Dendritic cell treated with granulocyte-macrophage colony-stimulating factor and Interleukin-4, amounts not matched to agents 40 ng/mL and 50 ng/mL, for 4 days (primary cell): ENCODE results near the gene MT1H.
"Not testable (repeated sequence)": the region's sequence is repeated elsewhere in the genome, so short reads cannot be mapped to it uniquely, and the experiment has no call there.

Experiments
- H3K27ac Mint-ChIP-seq: one replicate; pipeline ENCODE4 v1.8.0; 2022; ENCODE audit warnings: mild to moderate bottlenecking, mixed read lengths
- H3K27me3 Mint-ChIP-seq: one replicate; pipeline ENCODE4 v1.8.0; 2022; ENCODE audit warnings: mild to moderate bottlenecking, mixed read lengths
- H3K36me3 Mint-ChIP-seq: one replicate; pipeline ENCODE4 v1.8.0; 2022; ENCODE audit warnings: low read depth, mixed read lengths
- H3K4me1 Mint-ChIP-seq: one replicate; pipeline ENCODE4 v1.8.0; 2022; ENCODE audit warnings: low read depth, mixed read lengths
- H3K4me3 Mint-ChIP-seq: one replicate; pipeline ENCODE4 v1.8.0; 2022; ENCODE audit warnings: mild to moderate bottlenecking, moderate library complexity, mixed read lengths
- H3K9me3 Mint-ChIP-seq: one replicate; pipeline ENCODE4 v1.8.0; 2022; ENCODE audit warnings: mixed read lengths
- intact Hi-C: fragments of 100-400 bp; cut with micrococcal nuclease; formaldehyde crosslinking; loops from one replicate; pipeline ENCODE4 v1.15.0; 2022

The MT1H gene

GRCh38 chr16:56697456-56698155 is 28.0 kb downstream of the MT1H start:
- Mint-ChIP-seq H3K4me1 (no peaks in the 10 kb centered on the region), H3K9me3 (no peaks in the 10 kb centered on the region), H3K27me3 (peaks cover 5% of the 10 kb centered on the region), H3K4me3 (no peak overlapping the region), H3K27ac (no peak overlapping the region), H3K36me3 (no peaks in the 10 kb centered on the region)
- intact Hi-C loops = no loop called here

GRCh38 chr16:56700195-56700594 is 30.6 kb downstream of the MT1H start:
- no peaks in the 10 kb centered on the region for H3K9me3 Mint-ChIP-seq

GRCh38 chr16:56700631-56701030 is 31.0 kb downstream of the MT1H start:
- Mint-ChIP-seq H3K4me1 (no peaks in the 10 kb centered on the region), H3K36me3 (no peaks in the 10 kb centered on the region), H3K9me3 (no peaks in the 10 kb centered on the region), H3K27ac (no peak overlapping the region), H3K4me3 (no peak overlapping the region), H3K27me3 (peaks cover 5% of the 10 kb centered on the region)
- intact Hi-C loops = loop anchor here (5.0 kb wide), 1 partner anchor 188 kb away; no protein-coding TSS in a partner anchor

More at GRCh38 chr16:56700195-56700594, 30.6 kb downstream of the MT1H start:
- no peaks in the 10 kb centered on the region for H3K4me1 Mint-ChIP-seq
- H3K4me3 Mint-ChIP-seq = no peak overlapping the region
- peaks cover 5% of the 10 kb centered on the region for H3K27me3 Mint-ChIP-seq
- intact Hi-C loops = loop anchor here (5.0 kb wide), 1 partner anchor 188 kb away; no protein-coding TSS in a partner anchor
- H3K27ac Mint-ChIP-seq = no peak overlapping the region
- H3K36me3 Mint-ChIP-seq = no peaks in the 10 kb centered on the region

- no peaks in the 10 kb centered on the region for H3K9me3 Mint-ChIP-seq
- H3K27ac Mint-ChIP-seq = no peak overlapping the region
- no peaks in the 10 kb centered on the region for H3K36me3 Mint-ChIP-seq
- peaks cover 5% of the 10 kb centered on the region for H3K27me3 Mint-ChIP-seq
- no peaks in the 10 kb centered on the region for H3K4me1 Mint-ChIP-seq
- intact Hi-C loops = loop anchor here (5.0 kb wide), 1 partner anchor 189 kb away; no protein-coding TSS in a partner anchor
- H3K4me3 Mint-ChIP-seq = no peak overlapping the region
Measured at GRCh38 chr16:56701534-56701933, 31.9 kb downstream of the MT1H start.

- no peak overlapping the region for H3K27ac Mint-ChIP-seq
- intact Hi-C loops = loop anchor here (1.0 to 5.0 kb wide), 3 partner anchors 102 to 191 kb away; no protein-coding TSS in a partner anchor
- H3K4me1 Mint-ChIP-seq = no peaks in the 10 kb centered on the region
- H3K36me3 Mint-ChIP-seq = no peaks in the 10 kb centered on the region
- H3K4me3 Mint-ChIP-seq = no peak overlapping the region
- H3K27me3 Mint-ChIP-seq = peaks cover 3% of the 10 kb centered on the region
- no peaks in the 10 kb centered on the region for H3K9me3 Mint-ChIP-seq
Measured at GRCh38 chr16:56702836-56703235, 33.2 kb downstream of the MT1H start.

- H3K36me3 Mint-ChIP-seq = no peaks in the 10 kb centered on the region
- H3K4me1 Mint-ChIP-seq = no peaks in the 10 kb centered on the region
- peaks cover 1% of the 10 kb centered on the region for H3K27me3 Mint-ChIP-seq
- no peaks in the 10 kb centered on the region for H3K9me3 Mint-ChIP-seq
- H3K4me3 Mint-ChIP-seq = no peak overlapping the region
- no peak overlapping the region for H3K27ac Mint-ChIP-seq
- intact Hi-C loops = no loop called here
Measured at GRCh38 chr16:56708525-56709442, 39.2 kb downstream of the MT1H start.

- no peak overlapping the region for H3K27ac Mint-ChIP-seq
- peaks cover 1% of the 10 kb centered on the region for H3K27me3 Mint-ChIP-seq
- no peak overlapping the region for H3K4me3 Mint-ChIP-seq
- no peaks in the 10 kb centered on the region for H3K4me1 Mint-ChIP-seq
- intact Hi-C loops = no loop called here
- H3K36me3 Mint-ChIP-seq = no peaks in the 10 kb centered on the region
- no peaks in the 10 kb centered on the region for H3K9me3 Mint-ChIP-seq
Measured at GRCh38 chr16:56709443-56710040, 39.9 kb downstream of the MT1H start.

GRCh38 chr16:56710181-56710737 is 40.6 kb downstream of the MT1H start:
- Mint-ChIP-seq H3K4me3 (no peak overlapping the region), H3K9me3 (no peaks in the 10 kb centered on the region), H3K36me3 (no peaks in the 10 kb centered on the region), H3K27me3 (peaks cover 1% of the 10 kb centered on the region), H3K27ac (no peak overlapping the region), H3K4me1 (no peaks in the 10 kb centered on the region)
- intact Hi-C loops = no loop called here

GRCh38 chr16:56711862-56712261 is 42.2 kb downstream of the MT1H start:
- peaks cover 1% of the 10 kb centered on the region for H3K27me3 Mint-ChIP-seq
- H3K4me1 Mint-ChIP-seq = no peaks in the 10 kb centered on the region
- no peak overlapping the region for H3K27ac Mint-ChIP-seq
- no peak overlapping the region for H3K4me3 Mint-ChIP-seq
- intact Hi-C loops = no loop called here
- no peaks in the 10 kb centered on the region for H3K9me3 Mint-ChIP-seq
- no peaks in the 10 kb centered on the region for H3K36me3 Mint-ChIP-seq

- Mint-ChIP-seq H3K27me3 (peaks cover 1% of the 10 kb centered on the region), H3K4me3 (no peak overlapping the region), H3K27ac (no peak overlapping the region), H3K9me3 (no peaks in the 10 kb centered on the region), H3K36me3 (no peaks in the 10 kb centered on the region), H3K4me1 (no peaks in the 10 kb centered on the region)
- intact Hi-C loops = no loop called here
Measured at GRCh38 chr16:56713794-56714193, 44.2 kb downstream of the MT1H start.

- Mint-ChIP-seq H3K9me3 (no peaks in the 10 kb centered on the region), H3K4me1 (no peaks in the 10 kb centered on the region), H3K36me3 (no peaks in the 10 kb centered on the region), H3K4me3 (no peak overlapping the region), H3K27ac (no peak overlapping the region), H3K27me3 (peaks cover 1% of the 10 kb centered on the region)
- intact Hi-C loops = no loop called here
Measured at GRCh38 chr16:56715126-56715525, 45.5 kb downstream of the MT1H start.

- no peak overlapping the region for H3K4me3 Mint-ChIP-seq
- no peaks in the 10 kb centered on the region for H3K9me3 Mint-ChIP-seq
- peaks cover 3% of the 10 kb centered on the region for H3K27me3 Mint-ChIP-seq
- intact Hi-C loops = no loop called here
- no peak overlapping the region for H3K27ac Mint-ChIP-seq
- H3K36me3 Mint-ChIP-seq = no peaks in the 10 kb centered on the region
- no peaks in the 10 kb centered on the region for H3K4me1 Mint-ChIP-seq
Measured at GRCh38 chr16:56716761-56717160, 47.1 kb downstream of the MT1H start.

GRCh38 chr16:56717532-56717931 is 47.9 kb downstream of the MT1H start:
- H3K36me3 Mint-ChIP-seq, H3K27me3 Mint-ChIP-seq, H3K9me3 Mint-ChIP-seq, intact Hi-C loops, H3K4me3 Mint-ChIP-seq, H3K27ac Mint-ChIP-seq, H3K4me1 Mint-ChIP-seq: not testable (repeated sequence)
